Panc1 (cell line): Measurements from ENCODE around the gene ADGRV1.

Experiments
- CTCF ChIP-seq: fragments of 450-650 bp; IDR thresholded peaks from 2 replicates; pipeline ENCODE4 v1.5.1; 2017; ENCODE audit warnings: mild to moderate bottlenecking
- REST ChIP-seq, 2 experiments: IDR thresholded peaks; 2 replicates each; pipeline ENCODE4 v1.6.1; 2011 to 2012; ENCODE audit warnings: low read depth in 2 of 2, control low read depth in 1 of 2, low read length in 1 of 2, mild to moderate bottlenecking in 1 of 2, moderate library complexity in 1 of 2; ENCODE audit not compliant: insufficient read depth in 1 of 2

GRCh38 chr5:90912476-90912875 lies 353.9 kb downstream of the ADGRV1 start:
- TF ChIP-seq CTCF, result no peak
- TF ChIP-seq REST (IDR thresholded peaks at IDR 0.05; ENCODE audit: insufficient read depth in 1 of 2, low read depth in 2 of 2, low read length in 1 of 2), result no peak
